ACC112 (cell line): Measurements from ENCODE around the gene SERPINE2.
"Not testable (repeated sequence)": the region's sequence is repeated elsewhere in the genome, so short reads cannot be mapped to it uniquely, and the experiment has no call there.

Source experiments
- H2AFZ ChIP-seq: fragments of 200-600 bp; sonication (generic); one replicate; pipeline ENCODE4 v1.6.0; 2017; ENCODE audit warnings: antibody characterized with exemption, low read length; ENCODE audit not compliant: unreplicated experiment
- H3K27ac ChIP-seq: fragments of 200-600 bp; sonication (generic); 2 replicates; pipeline ENCODE4 v1.5.1; 2014; ENCODE audit warnings: low read depth, mild to moderate bottlenecking, antibody characterized with exemption, low read length, moderate library complexity
- H3K27me3 ChIP-seq: fragments of 200-600 bp; sonication (generic); 2 replicates; pipeline ENCODE4 v1.6.1; 2014; ENCODE audit warnings: mild to moderate bottlenecking, antibody characterized with exemption, low read length, moderate library complexity, mixed read lengths; ENCODE audit not compliant: insufficient read depth
- H3K36me3 ChIP-seq: fragments of 200-600 bp; sonication (generic); 2 replicates; pipeline ENCODE4 v1.6.1; 2016; ENCODE audit warnings: mild to moderate bottlenecking, antibody characterized with exemption, low read length, moderate library complexity, mixed read lengths; ENCODE audit not compliant: insufficient read depth
- H3K4me1 ChIP-seq: fragments of 200-600 bp; sonication (generic); one replicate; pipeline ENCODE4 v1.6.1; 2016; ENCODE audit warnings: low read length, mixed read lengths; ENCODE audit not compliant: insufficient read depth, unreplicated experiment, control insufficient read depth
- H3K4me3 ChIP-seq: fragments of 200-600 bp; sonication (generic); 2 replicates; pipeline ENCODE4 v1.5.1; 2014; ENCODE audit warnings: mild to moderate bottlenecking, low read depth, low read length
- H3K79me2 ChIP-seq: fragments of 200-600 bp; sonication (generic); one replicate; pipeline ENCODE4 v1.6.0; 2016; ENCODE audit warnings: low read length; ENCODE audit not compliant: control insufficient read depth, unreplicated experiment, insufficient read depth

Gene SERPINE2

DNA sequence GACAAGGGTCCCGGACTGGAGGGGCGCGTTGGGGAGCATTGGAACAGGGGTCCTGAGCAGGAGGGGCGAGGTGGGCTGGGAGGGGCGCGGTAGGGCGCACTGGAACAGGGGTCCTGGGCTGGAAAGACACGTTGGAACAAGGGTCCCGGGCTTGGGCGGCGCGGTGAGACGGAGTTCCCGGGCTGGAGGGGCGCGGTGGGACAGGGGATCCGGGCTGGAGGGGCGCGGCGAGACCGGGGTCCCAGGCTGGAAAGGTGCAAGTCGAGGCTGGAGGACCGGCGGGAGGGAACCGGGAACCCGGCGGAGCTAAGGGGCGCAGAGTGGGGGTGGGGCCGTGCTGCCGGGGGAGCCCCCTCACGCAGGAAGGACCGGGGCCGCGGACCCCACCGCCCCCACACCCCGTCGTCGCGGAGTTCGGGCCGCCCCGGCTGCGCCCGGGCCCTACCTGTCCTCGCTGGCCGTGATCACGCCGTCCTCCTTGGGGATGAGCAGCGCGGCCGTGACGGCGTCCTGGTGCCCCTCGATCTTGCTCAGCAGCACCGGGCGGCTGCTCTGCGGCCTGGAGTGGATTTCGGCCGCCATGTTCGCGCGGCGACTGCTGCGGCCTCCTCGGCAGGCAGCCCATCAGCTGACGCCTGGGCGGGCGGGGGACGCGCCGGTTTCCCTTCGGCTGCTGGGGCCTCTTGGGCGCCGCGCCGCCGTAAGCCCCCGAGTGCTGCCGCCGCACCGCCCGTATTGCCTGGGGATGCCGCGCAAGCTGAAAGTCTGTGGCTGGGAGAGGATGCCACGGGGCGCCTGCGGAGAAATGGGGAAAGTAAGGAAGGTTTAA, 94.2 kb downstream of the SERPINE2 start, which contains the start of gene WDFY1:
TSS of gene WDFY1 (minus strand) at position 633 of the 829 bp plus-strand sequence. CDS start at position 582, 51 bp downstream.
- Histone ChIP-seq H3K4me3 (peak within 1 kb of the TSS; percentile 87), H3K27me3 (no peaks in the 10 kb centered on the region), H3K4me1 (peaks cover 13% of the 10 kb centered on the region), H3K79me2 (peaks cover 42% of the 10 kb centered on the region), H2AFZ (peak within 1 kb of the TSS; percentile 87), H3K27ac (peak within 1 kb of the TSS; percentile 81), H3K36me3 (peaks cover 3% of the 10 kb centered on the region; the same call in 1 of the 2 replicates)

DNA sequence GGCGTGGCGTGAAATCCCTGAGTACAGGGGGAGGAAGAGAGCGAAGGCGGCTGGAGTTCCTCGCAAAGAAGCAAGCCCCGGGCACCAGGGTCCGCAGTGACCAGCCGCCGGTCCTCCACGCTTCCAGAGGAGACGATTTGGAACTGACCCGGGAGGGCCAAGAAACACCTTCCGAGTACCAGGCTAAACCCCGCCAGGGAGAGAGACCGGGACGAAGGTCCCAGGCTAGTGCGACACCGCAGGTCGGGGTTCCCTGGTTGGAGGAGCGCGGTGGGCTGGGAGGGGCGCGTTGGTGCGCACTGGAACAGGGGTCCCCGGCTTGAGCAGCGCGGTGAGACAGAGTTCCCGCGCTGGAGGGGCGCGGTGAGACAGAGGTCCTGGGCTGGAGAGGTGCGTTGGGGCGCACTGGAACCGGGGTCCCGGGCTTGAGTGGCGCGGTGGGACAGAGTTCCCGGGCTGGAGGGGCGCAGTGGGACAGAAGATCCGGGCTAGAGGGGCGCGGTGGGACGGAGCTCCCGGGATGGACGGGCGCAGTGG, 94.9 kb downstream of the SERPINE2 start:
- peak overlapping the region; percentile 87 for H3K4me3 ChIP-seq
- peaks cover 10% of the 10 kb centered on the region; the same call in 1 of the 2 replicates for H3K36me3 ChIP-seq
- peaks cover 49% of the 10 kb centered on the region for H3K79me2 ChIP-seq
- no peaks in the 10 kb centered on the region for H3K27me3 ChIP-seq
- peak overlapping the region; percentile 81 for H3K27ac ChIP-seq
- peak overlapping the region; percentile 15 for H2AFZ ChIP-seq
- H3K4me1 ChIP-seq, result peaks cover 18% of the 10 kb centered on the region

DNA sequence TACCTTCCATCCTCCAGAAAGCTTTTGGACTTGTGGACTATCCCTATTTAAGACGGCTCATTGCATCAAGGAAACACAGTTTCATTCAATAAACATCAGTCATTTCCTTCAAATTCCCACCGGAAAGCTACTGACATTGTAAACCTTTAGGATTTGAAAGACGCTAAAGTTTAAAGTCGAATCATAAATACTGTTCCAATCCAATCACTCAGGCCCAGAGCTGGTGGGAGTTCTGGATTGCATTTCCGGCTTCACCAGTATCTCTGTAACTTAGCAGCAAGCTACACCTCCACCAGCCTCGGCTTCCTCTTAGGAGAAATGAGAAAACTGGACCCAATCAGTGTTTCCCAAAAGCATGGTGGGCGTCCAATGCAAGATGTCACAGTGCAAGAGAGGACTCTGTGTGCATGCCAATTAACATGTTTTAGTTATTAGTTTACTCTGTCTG, 95.5 kb downstream of the SERPINE2 start:
- no peaks in the 10 kb centered on the region for H3K27me3 ChIP-seq
- peaks cover 55% of the 10 kb centered on the region for H3K79me2 ChIP-seq
- peaks cover 10% of the 10 kb centered on the region; the same call in 1 of the 2 replicates for H3K36me3 ChIP-seq
- H2AFZ ChIP-seq, result no peak overlapping the region
- peak overlapping the region; percentile 87 for H3K4me3 ChIP-seq
- peak overlapping the region; percentile 81 for H3K27ac ChIP-seq
- H3K4me1 ChIP-seq, result peaks cover 22% of the 10 kb centered on the region

DNA sequence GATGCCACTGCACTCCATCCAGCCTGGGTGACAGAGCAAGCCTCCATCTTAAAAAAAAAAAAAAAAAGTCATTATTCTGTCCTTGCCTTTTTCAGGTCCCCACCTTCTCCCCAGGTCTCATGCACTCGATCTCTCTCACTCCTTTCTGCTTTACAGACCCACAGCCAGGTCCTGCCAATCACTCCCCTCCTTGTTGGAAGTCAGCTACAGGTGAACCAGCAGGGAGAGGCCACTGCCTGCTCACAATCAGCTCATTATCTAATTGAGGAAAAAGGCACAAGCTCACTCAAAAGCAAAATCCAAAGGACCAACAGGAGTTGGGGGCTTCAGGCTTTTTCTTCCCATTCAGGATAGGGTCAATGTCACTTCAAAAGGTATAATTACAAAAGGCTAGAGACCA, 96.0 kb downstream of the SERPINE2 start:
- H3K4me1 ChIP-seq, result peaks cover 22% of the 10 kb centered on the region
- peaks cover 60% of the 10 kb centered on the region for H3K79me2 ChIP-seq

DNA sequence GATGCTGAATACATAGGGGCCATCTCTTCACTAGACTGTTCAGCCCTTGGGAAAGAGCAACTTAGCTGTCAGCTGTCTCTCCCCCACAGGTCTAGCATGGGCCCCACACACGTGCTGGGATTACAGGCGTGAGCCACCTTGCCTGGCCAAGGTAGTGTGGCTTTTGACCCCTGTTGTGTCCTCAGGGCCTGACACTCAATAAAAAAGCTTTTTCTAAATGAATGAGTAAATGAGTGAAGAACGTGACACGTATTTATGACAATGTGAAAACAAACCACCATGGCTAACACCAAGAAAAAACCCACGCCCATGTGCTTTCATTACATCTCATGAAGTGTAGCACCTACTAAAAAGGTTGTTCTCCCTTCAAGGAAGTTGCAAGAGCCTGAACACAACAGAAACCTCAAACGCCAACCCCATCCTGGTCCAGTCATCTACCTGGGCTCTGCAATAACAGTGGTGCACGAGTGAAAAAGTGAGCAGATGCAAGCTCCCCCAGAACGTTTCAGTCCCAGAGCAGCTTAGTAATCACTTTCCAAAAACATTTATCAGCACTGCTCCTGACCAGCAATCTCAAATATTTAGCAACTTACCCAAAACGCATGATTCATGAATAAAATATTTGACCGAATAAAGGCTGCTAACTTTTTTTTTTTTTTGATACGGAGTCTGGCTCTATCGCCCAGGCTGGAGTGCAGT, 97.4 kb downstream of the SERPINE2 start:
- Histone ChIP-seq H3K4me3 (peak overlapping the region; percentile 66), H3K27ac (peak overlapping the region; percentile 80), H3K79me2 (peaks cover 73% of the 10 kb centered on the region)

More for the DNA sequence above, 96.0 kb downstream of the SERPINE2 start:
- no peak overlapping the region for H2AFZ ChIP-seq
- H3K4me3 ChIP-seq, result peak overlapping the region; percentile 87
- peak overlapping the region; percentile 81 for H3K27ac ChIP-seq
- peaks cover 10% of the 10 kb centered on the region; the same call in 1 of the 2 replicates for H3K36me3 ChIP-seq
- H3K27me3 ChIP-seq, result no peaks in the 10 kb centered on the region

DNA sequence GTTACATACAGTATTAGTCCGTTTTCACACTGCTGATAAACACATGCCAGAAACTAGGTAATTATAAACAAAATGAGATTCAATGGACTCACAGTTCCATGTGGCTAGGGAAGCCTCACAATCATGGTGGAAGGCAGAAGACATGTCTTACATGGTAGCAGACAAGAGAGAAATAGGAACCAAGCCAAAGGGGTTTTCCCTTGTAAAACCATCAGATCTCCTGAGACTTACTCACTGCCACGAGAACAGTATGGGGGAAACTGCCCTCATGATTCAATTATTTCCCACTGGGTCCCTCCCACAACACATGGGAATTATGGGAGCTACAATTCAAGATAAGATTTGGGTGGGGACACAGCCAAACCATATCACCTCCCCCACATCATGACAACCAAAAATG, 99.6 kb downstream of the SERPINE2 start:
- peaks cover 83% of the 10 kb centered on the region for H3K79me2 ChIP-seq
- H2AFZ ChIP-seq, H3K4me3 ChIP-seq, H3K27me3 ChIP-seq, H3K36me3 ChIP-seq: not testable (repeated sequence)
- H3K27ac ChIP-seq, result peak overlapping the region; percentile 21; the same call in 1 of the 2 replicates
- H3K4me1 ChIP-seq, result peaks cover 51% of the 10 kb centered on the region

More for the DNA sequence above, 97.4 kb downstream of the SERPINE2 start:
- Histone ChIP-seq H2AFZ (no peak overlapping the region), H3K27me3 (no peaks in the 10 kb centered on the region), H3K4me1 (peaks cover 33% of the 10 kb centered on the region), H3K36me3 (peaks cover 10% of the 10 kb centered on the region; the same call in 1 of the 2 replicates)

DNA sequence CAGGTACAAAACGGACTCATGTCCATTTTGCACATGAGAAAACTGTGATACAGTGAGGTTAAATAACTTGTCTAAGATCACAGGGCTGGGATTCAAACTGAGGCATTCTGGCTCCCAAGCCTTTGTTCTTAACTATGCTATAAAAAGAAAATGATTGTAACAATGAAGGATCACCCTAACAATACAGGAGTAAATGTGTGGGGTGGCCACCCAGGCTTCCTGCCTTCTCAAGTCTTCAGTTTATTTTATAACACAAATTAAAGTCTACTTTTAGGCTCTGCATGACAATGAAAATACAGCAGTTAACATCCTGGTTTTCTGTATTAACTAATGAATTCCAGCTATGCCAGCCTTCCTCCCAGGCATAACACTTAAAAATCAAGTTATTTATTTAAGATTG, 101.6 kb downstream of the SERPINE2 start:
- Histone ChIP-seq H2AFZ (no peak overlapping the region), H3K27ac (no peak overlapping the region), H3K4me3 (no peak overlapping the region), H3K4me1 (peaks cover 53% of the 10 kb centered on the region), H3K79me2 (peaks cover 87% of the 10 kb centered on the region), H3K27me3 (no peaks in the 10 kb centered on the region), H3K36me3 (peaks cover 10% of the 10 kb centered on the region; the same call in 1 of the 2 replicates)

DNA sequence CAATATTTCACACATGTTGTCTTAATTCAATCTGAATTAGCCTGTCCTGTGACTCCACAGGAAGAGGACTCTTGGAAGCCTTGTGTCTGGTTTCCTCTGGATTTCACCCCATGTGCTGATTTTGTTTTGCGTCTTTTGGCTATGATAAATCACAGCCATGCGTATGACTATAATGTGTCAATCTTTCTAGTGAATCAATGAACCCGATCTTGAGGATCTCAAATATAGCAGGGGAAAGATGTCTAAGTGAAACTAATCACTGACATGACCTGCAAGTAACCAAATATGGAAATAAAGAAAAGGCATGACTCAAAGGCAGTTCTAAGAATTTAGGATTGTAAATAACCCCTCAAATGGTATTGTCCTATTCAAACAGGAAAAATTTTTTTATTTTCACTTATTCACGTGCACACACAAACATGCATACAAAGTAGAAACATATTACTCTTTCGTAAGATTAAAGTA, 102.2 kb downstream of the SERPINE2 start:
- Histone ChIP-seq H3K4me1 (peaks cover 53% of the 10 kb centered on the region), H3K27me3 (no peaks in the 10 kb centered on the region), H3K36me3 (peaks cover 10% of the 10 kb centered on the region; the same call in 1 of the 2 replicates), H2AFZ (no peak overlapping the region), H3K27ac (peak overlapping the region; percentile 3; the same call in 1 of the 2 replicates), H3K4me3 (no peak overlapping the region), H3K79me2 (peaks cover 92% of the 10 kb centered on the region)

DNA sequence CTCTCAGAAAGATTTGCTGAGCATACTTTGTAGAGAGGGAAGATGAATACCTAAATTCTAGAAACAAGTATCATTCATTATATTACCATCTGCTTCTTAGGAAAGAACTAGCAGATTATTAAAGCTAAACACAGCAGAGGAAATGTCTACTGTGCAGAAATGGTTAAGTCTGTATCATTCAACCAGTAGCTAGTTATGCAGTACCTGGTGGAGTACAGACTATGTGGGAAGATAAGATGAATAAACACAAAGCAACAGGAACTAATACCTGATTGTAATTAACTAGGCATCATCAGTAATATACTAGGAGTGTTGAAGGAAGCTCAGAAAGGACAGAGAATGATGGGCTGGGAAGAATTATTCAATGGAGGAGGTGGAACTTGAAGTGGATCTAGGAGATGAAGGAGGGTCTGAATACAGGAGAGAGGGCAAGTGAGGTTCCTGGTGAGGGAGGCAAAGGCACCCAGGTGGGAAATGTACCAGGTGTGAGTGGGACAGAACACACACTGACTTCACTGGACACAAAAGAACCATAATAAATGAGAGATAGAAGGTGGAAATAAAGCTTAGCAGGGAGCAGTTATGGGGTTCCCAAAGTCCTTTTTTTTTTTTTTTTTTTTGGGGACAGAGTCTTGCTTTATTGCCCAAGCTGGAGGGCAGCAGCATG, 103.5 kb downstream of the SERPINE2 start:
- Histone ChIP-seq H3K4me1 (peaks cover 46% of the 10 kb centered on the region), H3K79me2 (peaks cover 96% of the 10 kb centered on the region), H3K27ac (no peak overlapping the region), H2AFZ (no peak overlapping the region), H3K27me3 (no peaks in the 10 kb centered on the region), H3K36me3 (peaks cover 10% of the 10 kb centered on the region; the same call in 1 of the 2 replicates), H3K4me3 (no peak overlapping the region)

DNA sequence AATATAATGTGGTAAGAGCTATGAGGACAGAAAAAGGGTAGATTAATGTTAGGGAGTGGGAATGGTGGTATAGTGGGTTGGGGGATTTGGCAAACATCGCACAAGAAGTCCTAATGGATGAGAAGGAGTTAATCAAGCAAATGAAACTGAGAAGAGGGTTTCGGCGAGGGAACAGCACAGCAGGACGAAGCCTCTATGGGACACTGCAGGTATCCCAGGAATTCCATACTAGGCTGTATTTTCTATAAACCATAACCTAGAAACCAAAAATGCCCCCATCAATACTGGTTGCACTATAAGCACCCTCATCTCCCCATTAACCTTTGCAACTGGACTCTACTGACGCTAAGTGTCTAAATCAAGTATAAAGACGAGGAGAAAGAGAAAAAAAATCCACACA, 104.2 kb downstream of the SERPINE2 start:
- peaks cover 45% of the 10 kb centered on the region for H3K4me1 ChIP-seq
- H3K27me3 ChIP-seq, result no peaks in the 10 kb centered on the region
- H3K79me2 ChIP-seq, result peaks cover 96% of the 10 kb centered on the region

More for the DNA sequence above, 104.2 kb downstream of the SERPINE2 start:
- Histone ChIP-seq H3K27ac (no peak overlapping the region), H2AFZ (no peak overlapping the region), H3K4me3 (no peak overlapping the region), H3K36me3 (peaks cover 6% of the 10 kb centered on the region; the same call in 1 of the 2 replicates)
